Measurements from ENCODE around the gene EFCAB14.

DNA sequence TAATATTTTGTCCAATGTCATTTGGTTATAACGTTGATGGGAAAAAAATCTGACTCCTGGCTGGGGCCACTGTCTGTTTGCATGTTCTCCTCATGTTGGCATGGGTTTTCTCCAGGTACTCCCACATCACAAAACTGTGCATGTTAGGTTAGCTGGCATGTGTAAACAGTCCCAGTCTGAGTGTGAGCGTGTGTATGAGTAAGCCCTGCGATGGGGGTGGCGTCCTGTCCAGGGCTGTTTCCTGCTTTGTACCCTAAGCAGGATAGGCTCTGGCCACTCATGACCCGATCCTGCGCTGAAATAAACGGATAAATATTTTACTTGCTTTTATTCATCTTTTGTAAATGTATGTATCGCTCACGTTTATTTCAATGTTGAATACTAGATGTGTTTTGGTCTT, 13.5 kb downstream of the EFCAB14 start:
- TF ChIP-seq, protein P1, sequence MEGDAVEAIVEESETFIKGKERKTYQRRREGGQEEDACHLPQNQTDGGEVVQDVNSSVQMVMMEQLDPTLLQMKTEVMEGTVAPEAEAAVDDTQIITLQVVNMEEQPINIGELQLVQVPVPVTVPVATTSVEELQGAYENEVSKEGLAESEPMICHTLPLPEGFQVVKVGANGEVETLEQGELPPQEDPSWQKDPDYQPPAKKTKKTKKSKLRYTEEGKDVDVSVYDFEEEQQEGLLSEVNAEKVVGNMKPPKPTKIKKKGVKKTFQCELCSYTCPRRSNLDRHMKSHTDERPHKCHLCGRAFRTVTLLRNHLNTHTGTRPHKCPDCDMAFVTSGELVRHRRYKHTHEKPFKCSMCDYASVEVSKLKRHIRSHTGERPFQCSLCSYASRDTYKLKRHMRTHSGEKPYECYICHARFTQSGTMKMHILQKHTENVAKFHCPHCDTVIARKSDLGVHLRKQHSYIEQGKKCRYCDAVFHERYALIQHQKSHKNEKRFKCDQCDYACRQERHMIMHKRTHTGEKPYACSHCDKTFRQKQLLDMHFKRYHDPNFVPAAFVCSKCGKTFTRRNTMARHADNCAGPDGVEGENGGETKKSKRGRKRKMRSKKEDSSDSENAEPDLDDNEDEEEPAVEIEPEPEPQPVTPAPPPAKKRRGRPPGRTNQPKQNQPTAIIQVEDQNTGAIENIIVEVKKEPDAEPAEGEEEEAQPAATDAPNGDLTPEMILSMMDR (conservative IDR thresholded peaks at IDR 0.05), result no peak
- TF ChIP-seq EZH2 (IDR thresholded peaks at IDR 0.05; ENCODE audit: low read depth), result no peak

Measured in PC-9 (cell line).